Measurements from ENCODE around the gene NOG. TPM values are rescaled to one million over a fixed set of nuclear protein-coding genes. Genes with fewer than 3 reads are reported as not detected.

NOG gene
- total RNA-seq, 2 experiments from 2014 or later = 12.5 to 12.7 TPM

GRCh38 chr17:56599088-56599487, 5.6 kb downstream of the NOG start:
- Histone ChIP-seq H3K27ac (ENCODE audit: low read depth in 1 of 2, low read length in 2 of 2) (peak overlapping the region in 1 of 2 donors; percentile 49), H3K36me3 (ENCODE audit: insufficient read depth, low read length) (no peaks in the 10 kb centered on the region), H3K9me3 (ENCODE audit: control insufficient read depth in 1 of 2, insufficient read depth in 1 of 2, low read length in 2 of 2) (peaks cover 0 to 4% of the 10 kb centered on the region in 2 experiments), H3K27me3 (ENCODE audit: control insufficient read depth in 1 of 2, insufficient read depth in 2 of 2, low read length in 2 of 2) (peaks cover 19 to 24% of the 10 kb centered on the region in 2 experiments), H3K4me3 (ENCODE audit: low read length) (no peak overlapping the region), H3K4me1 (ENCODE audit: insufficient read depth, low read length) (peaks cover 78% of the 10 kb centered on the region)
- peaks cover 16% of the 10 kb centered on the region for H3K36me3 Mint-ChIP-seq (ENCODE audit: low read depth)
- peak overlapping the region; percentile 90 for H3K4me3 Mint-ChIP-seq
- intact Hi-C loops (cut with DNase I, micrococcal nuclease) = loop anchor here in 1 of 2 experiments (10.0 kb wide), 2 partner anchors 366 to 486 kb away; partner anchors contain the start of genes AKAP1 and COIL
- no peak for TF ChIP-seq CTCF (IDR thresholded peaks at IDR 0.05)
- no peaks in the 10 kb centered on the region for H3K9me3 Mint-ChIP-seq
- H3K4me1 Mint-ChIP-seq (ENCODE audit: low read depth) = peaks cover 74% of the 10 kb centered on the region
- POLR2A ChIA-PET = interaction anchor here (0.8 to 2.3 kb wide), 15 partner anchors 10 to 156 kb away, joined by 3 to 9 read pairs (median 3); no protein-coding TSS in a partner anchor
- DNase-seq (peak in 11 of 14 experiments; percentile 12 to 64 (median 37)), ATAC-seq (ENCODE audit: poor library complexity) (peak; percentile 24)
- H3K27ac Mint-ChIP-seq = peak overlapping the region; percentile 96
- peaks cover 24% of the 10 kb centered on the region for H3K27me3 Mint-ChIP-seq
- CTCF ChIA-PET = interaction anchor here (1.2 to 2.0 kb wide), 2 partner anchors 117 to 181 kb away, joined by 4 to 9 read pairs; no protein-coding TSS in a partner anchor

DNA sequence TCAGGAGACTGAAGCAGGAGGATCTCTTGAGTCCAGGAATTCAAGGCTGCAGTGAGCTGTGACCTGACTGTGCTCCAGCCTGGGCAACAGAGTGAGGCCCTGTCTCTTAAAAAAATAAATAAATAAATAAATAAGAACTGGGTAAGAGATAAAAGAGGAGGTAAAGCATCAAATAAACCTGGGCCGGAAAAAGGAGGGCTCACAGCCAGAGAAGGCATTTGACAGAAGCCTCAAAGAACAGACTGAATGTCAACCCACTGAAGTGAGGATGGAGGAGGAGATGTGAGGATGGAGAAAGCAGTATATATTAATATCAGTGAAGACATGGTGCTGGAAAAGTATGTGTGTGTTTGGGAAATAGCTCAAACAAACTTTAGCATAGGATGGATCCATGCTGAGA, 6.1 kb downstream of the NOG start:
- Histone ChIP-seq H3K4me3 (ENCODE audit: low read length) (no peak overlapping the region), H3K36me3 (ENCODE audit: insufficient read depth, low read length) (no peaks in the 10 kb centered on the region), H3K9me3 (ENCODE audit: control insufficient read depth in 1 of 2, insufficient read depth in 1 of 2, low read length in 2 of 2) (peaks cover 0 to 4% of the 10 kb centered on the region in 2 experiments), H3K27ac (ENCODE audit: low read depth in 1 of 2, low read length in 2 of 2) (peak overlapping the region in 1 of 2 donors; percentile 49), H3K27me3 (ENCODE audit: control insufficient read depth in 1 of 2, insufficient read depth in 2 of 2, low read length in 2 of 2) (peaks cover 19 to 24% of the 10 kb centered on the region in 2 experiments), H3K4me1 (ENCODE audit: insufficient read depth, low read length) (peaks cover 73% of the 10 kb centered on the region)
- TF ChIP-seq CTCF (IDR thresholded peaks at IDR 0.05) = no peak
- CTCF ChIA-PET = interaction anchor here (1.2 to 2.0 kb wide), 2 partner anchors 116 to 180 kb away, joined by 4 to 9 read pairs; no protein-coding TSS in a partner anchor
- peak in 6 of 14 experiments; percentile 11 to 57 (median 26) for DNase-seq
- peaks cover 15% of the 10 kb centered on the region for H3K36me3 Mint-ChIP-seq (ENCODE audit: low read depth)
- intact Hi-C loops (cut with DNase I, micrococcal nuclease) = loop anchor here in 1 of 2 experiments (10.0 kb wide), 2 partner anchors 365 to 485 kb away; partner anchors contain the start of genes AKAP1 and COIL
- peak overlapping the region; percentile 49 for H3K4me3 Mint-ChIP-seq
- peak overlapping the region; percentile 96 for H3K27ac Mint-ChIP-seq
- POLR2A ChIA-PET = interaction anchor here (0.8 to 2.3 kb wide), 14 partner anchors 9 to 116 kb away, joined by 3 to 9 read pairs (median 3); no protein-coding TSS in a partner anchor
- H3K4me1 Mint-ChIP-seq (ENCODE audit: low read depth) = peaks cover 79% of the 10 kb centered on the region
- peaks cover 24% of the 10 kb centered on the region for H3K27me3 Mint-ChIP-seq
- peak; percentile 16 for ATAC-seq (ENCODE audit: poor library complexity)
- H3K9me3 Mint-ChIP-seq = no peaks in the 10 kb centered on the region

DNA sequence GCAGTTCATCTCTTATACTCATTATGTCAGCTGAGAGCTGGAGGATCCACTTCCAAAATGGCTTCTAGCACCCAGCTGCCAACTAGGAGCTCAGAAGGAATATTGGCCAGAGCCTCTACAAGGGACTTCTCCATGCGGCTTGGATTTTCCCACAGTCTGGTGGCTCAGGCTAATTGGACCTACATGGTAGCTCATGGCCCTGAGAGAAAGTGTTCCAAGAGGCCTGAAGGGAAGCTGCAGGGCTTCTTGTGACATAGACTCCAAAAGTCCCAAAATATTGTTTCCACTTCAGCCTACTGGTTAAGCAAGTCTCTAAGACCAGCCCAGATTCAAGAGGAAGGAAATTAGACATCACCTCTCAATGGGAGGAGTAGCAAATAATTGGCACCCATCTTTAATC, 6.8 kb downstream of the NOG start:
- H3K4me1 ChIP-seq (ENCODE audit: insufficient read depth, low read length) = peaks cover 75% of the 10 kb centered on the region
- H3K27ac Mint-ChIP-seq = peak overlapping the region; percentile 96

More for the DNA sequence above, 6.8 kb downstream of the NOG start:
- H3K36me3 Mint-ChIP-seq (ENCODE audit: low read depth) = peaks cover 8% of the 10 kb centered on the region
- peaks cover 24% of the 10 kb centered on the region for H3K27me3 Mint-ChIP-seq
- H3K4me3 Mint-ChIP-seq = no peak overlapping the region
- H3K9me3 Mint-ChIP-seq = no peaks in the 10 kb centered on the region
- DNase-seq (no peak), ATAC-seq (ENCODE audit: poor library complexity) (no peak)
- POLR2A ChIA-PET = interaction anchor here (1.3 kb wide), 1 partner anchor 31 kb away, joined by 3 read pairs; no protein-coding TSS in a partner anchor
- CTCF ChIA-PET = no interaction called here
- H3K27ac ChIP-seq (ENCODE audit: low read depth in 1 of 2, low read length in 2 of 2) = peak overlapping the region; percentile 13 to 45
- H3K4me3 ChIP-seq (ENCODE audit: low read length) = no peak overlapping the region
- intact Hi-C loops (cut with DNase I, micrococcal nuclease) = no loop called here
- H3K9me3 ChIP-seq (ENCODE audit: control insufficient read depth in 1 of 2, insufficient read depth in 1 of 2, low read length in 2 of 2) = peaks cover 0 to 4% of the 10 kb centered on the region in 2 experiments
- H3K36me3 ChIP-seq (ENCODE audit: insufficient read depth, low read length) = no peaks in the 10 kb centered on the region
- TF ChIP-seq CTCF (IDR thresholded peaks at IDR 0.05) = no peak
- H3K27me3 ChIP-seq (ENCODE audit: control insufficient read depth in 1 of 2, insufficient read depth in 2 of 2, low read length in 2 of 2) = peaks cover 19 to 24% of the 10 kb centered on the region in 2 experiments
- peaks cover 85% of the 10 kb centered on the region for H3K4me1 Mint-ChIP-seq (ENCODE audit: low read depth)

Measured in CD4-positive, alpha-beta T cell (primary cell).